Skeletal muscle tissue (tissue), 4 donors: Measurements from ENCODE around the gene JARID2. TPM values are rescaled to one million over a fixed set of nuclear protein-coding genes. Genes with fewer than 3 reads are reported as not detected.

Source experiments
- H3K27ac ChIP-seq: one replicate; pipeline ENCODE4 v1.7.0; 2013; ENCODE audit warnings: mild to moderate bottlenecking, low read depth, low read length, inconsistent platforms
- H3K27me3 ChIP-seq, 3 donors: one replicate each; pipeline ENCODE4 v1.7.0; 2013; ENCODE audit warnings: low read length in 3 of 3; ENCODE audit not compliant: control insufficient read depth in 3 of 3, insufficient read depth in 3 of 3
- H3K36me3 ChIP-seq, 3 donors: one replicate each; pipeline ENCODE4 v1.7.0; 2013; ENCODE audit warnings: low read length in 3 of 3; ENCODE audit not compliant: control insufficient read depth in 3 of 3, insufficient read depth in 3 of 3
- H3K4me1 ChIP-seq, 3 donors: one replicate each; pipeline ENCODE4 v1.7.0; 2013; ENCODE audit warnings: low read length in 3 of 3, mild to moderate bottlenecking in 3 of 3; ENCODE audit not compliant: control insufficient read depth in 3 of 3, insufficient read depth in 3 of 3
- H3K4me3 ChIP-seq, 3 donors: one replicate each; pipeline ENCODE4 v1.7.0; 2013; ENCODE audit warnings: low read length in 3 of 3
- H3K9ac ChIP-seq, 3 donors: one replicate each; pipeline ENCODE4 v1.7.0; 2013; ENCODE audit warnings: low read length in 3 of 3, mild to moderate bottlenecking in 3 of 3, moderate library complexity in 2 of 3, low read depth in 1 of 3
- H3K9me3 ChIP-seq, 3 donors: one replicate each; pipeline ENCODE4 v1.7.0; 2013; ENCODE audit warnings: low read length in 3 of 3; ENCODE audit not compliant: control insufficient read depth in 3 of 3
- total RNA-seq: library from RNA; depleted of rRNA; stranded (reverse); fragments of >200 nt; gene quantifications from one replicate; pipeline ENCODE4 v1.2.3, GENCODE V29; 2014
- donor health status: Osteomylitis.

JARID2 gene
- total RNA-seq, 1 donor from 2014 or later, result 12.0 TPM

DNA sequence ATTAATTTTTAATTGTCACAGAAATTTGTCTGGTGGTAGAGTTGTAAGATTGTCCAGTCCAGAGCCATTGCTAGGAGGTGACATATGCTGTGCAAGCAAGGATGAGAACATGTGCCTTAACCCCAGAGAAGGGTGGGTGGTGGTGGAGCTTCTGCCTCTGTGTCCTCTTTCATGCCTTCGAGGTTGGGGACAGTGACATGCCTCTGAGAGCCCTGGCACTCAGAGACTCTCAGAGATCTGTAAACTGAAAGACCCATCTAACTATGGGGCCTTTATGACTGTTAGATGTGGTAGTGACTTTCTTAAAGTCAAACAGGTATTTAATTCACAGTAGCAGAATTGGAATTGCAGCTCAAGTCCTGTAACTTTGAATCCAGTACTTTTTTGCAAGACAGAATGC lies 132.4 kb downstream of the JARID2 start:
- no peaks in the 10 kb centered on the region for H3K9me3 ChIP-seq
- no peaks in the 10 kb centered on the region for H3K36me3 ChIP-seq
- H3K4me3 ChIP-seq, result no peak overlapping the region
- H3K27ac ChIP-seq, result no peak overlapping the region
- H3K27me3 ChIP-seq, result no peaks in the 10 kb centered on the region
- H3K4me1 ChIP-seq, result peaks cover 23 to 54% (median 25%) of the 10 kb centered on the region in 3 donors
- H3K9ac ChIP-seq, result no peak overlapping the region

DNA sequence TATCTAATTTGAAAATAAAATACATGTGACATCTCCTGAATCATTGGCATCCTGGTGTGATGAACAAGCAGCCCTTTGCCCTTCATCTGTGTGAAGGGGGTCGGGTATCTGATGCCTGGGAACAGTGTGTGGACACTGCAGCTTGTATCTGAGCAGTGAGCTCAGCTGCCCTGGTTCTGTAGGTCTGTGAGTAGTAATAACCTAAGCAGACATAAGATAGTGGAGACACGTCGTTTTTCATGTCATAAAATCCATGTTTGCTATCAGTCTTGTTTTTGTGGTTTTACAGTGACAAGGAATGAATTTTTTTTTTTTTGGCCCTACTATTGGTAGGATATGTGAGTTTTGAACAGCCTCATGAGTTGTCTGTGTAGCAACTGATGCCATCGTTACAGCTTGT lies 133.0 kb downstream of the JARID2 start:
- no peaks in the 10 kb centered on the region for H3K27me3 ChIP-seq
- H3K4me1 ChIP-seq, result peaks cover 20 to 48% (median 25%) of the 10 kb centered on the region in 3 donors
- no peaks in the 10 kb centered on the region for H3K9me3 ChIP-seq

DNA sequence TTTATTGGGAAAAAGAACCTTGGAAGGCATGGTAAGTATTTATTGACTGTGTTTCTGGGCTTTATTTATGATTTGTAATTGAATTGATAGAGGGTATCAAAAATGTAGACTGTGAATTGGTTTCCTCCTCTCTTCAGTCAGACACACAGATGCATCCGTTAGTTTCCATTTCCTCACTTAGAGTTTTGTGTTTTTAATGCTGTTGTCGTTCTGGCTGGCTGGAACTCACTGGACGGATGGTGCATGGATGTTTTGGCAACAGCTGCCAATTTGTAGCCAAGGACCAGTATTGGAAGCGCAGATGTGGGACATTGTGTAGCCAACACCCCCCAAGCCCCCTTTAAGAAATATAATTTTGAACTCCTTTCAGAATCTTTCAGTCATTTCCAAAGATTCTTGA lies 134.5 kb downstream of the JARID2 start:
- H3K9me3 ChIP-seq, result no peaks in the 10 kb centered on the region
- peaks cover 19 to 40% (median 20%) of the 10 kb centered on the region in 3 donors for H3K4me1 ChIP-seq
- no peaks in the 10 kb centered on the region for H3K36me3 ChIP-seq
- no peak overlapping the region for H3K27ac ChIP-seq
- H3K9ac ChIP-seq, result no peak overlapping the region
- H3K4me3 ChIP-seq, result no peak overlapping the region
- H3K27me3 ChIP-seq, result no peaks in the 10 kb centered on the region

More for the DNA sequence above, 133.0 kb downstream of the JARID2 start:
- no peak overlapping the region for H3K27ac ChIP-seq
- H3K9ac ChIP-seq, result no peak overlapping the region
- H3K36me3 ChIP-seq, result no peaks in the 10 kb centered on the region
- H3K4me3 ChIP-seq, result no peak overlapping the region

DNA sequence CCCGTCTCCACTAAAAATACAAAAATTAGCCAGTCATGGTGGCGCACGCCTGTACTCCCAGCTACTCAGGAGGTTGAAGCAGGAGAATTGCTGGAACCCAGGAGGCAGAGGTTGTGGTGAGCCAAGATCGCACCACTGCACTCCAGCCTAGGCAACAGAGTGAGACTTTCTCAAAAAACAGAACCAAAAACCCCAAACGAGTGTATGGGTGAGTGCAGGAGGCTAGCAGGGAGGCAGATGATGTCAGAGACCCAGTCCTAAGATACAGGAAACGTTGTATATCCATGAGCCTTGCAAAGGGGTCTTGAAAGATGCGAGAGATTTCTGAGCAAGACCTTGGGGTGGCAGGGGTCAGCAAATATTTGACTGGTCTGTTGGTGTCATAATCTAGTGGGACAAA lies 136.2 kb downstream of the JARID2 start:
- no peaks in the 10 kb centered on the region for H3K27me3 ChIP-seq
- no peak overlapping the region for H3K9ac ChIP-seq
- H3K9me3 ChIP-seq, result no peaks in the 10 kb centered on the region
- no peak overlapping the region for H3K27ac ChIP-seq
- peaks cover 17 to 39% (median 27%) of the 10 kb centered on the region in 3 donors for H3K4me1 ChIP-seq
- no peaks in the 10 kb centered on the region for H3K36me3 ChIP-seq
- no peak overlapping the region for H3K4me3 ChIP-seq

DNA sequence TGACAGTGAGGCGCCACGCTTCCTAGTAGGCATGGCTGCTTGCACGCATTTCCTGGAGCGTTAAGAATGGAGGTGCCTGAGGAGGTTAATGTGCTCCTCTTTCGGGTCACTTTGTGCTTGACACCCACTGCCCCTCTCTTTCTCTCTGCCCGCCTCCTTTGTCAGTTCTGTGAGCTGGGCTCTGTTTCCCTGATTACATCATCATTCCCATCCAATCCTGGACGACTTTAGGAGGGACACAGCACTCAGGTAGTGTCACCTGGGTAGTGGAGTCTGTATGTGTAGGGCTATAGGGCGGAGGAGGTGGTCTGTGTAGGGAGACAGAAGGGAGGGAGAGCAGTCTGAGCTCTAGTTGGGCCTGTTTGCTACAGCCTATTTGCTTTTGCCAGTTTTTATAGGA lies 136.8 kb downstream of the JARID2 start:
- no peaks in the 10 kb centered on the region for H3K9me3 ChIP-seq
- H3K27ac ChIP-seq, result no peak overlapping the region
- no peak overlapping the region for H3K4me3 ChIP-seq
- peaks cover 22 to 42% (median 32%) of the 10 kb centered on the region in 3 donors for H3K4me1 ChIP-seq
- H3K9ac ChIP-seq, result no peak overlapping the region
- no peaks in the 10 kb centered on the region for H3K36me3 ChIP-seq
- no peaks in the 10 kb centered on the region for H3K27me3 ChIP-seq

DNA sequence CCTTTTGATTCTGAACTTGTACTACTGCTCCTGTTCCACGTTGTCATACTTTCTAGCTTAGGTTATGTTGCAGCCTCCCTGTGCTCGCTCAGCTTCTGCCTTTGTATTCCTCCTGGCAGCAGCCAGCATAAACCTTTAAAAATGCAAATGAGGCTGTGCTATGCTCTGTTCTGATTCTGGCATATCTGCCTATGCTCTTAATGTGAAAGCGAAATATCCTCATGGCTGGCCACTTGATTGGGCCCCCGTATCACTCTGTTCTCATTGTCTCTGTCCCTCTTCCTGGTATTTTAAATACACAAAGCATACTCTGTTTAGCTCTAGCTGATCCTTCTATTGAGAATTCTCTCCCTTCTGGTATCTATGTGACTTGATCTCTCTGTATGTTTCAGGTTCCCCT lies 139.0 kb downstream of the JARID2 start:
- Histone ChIP-seq H3K4me3 (no peak overlapping the region), H3K27ac (no peak overlapping the region), H3K9me3 (no peaks in the 10 kb centered on the region), H3K27me3 (no peaks in the 10 kb centered on the region), H3K4me1 (peaks cover 27 to 47% (median 37%) of the 10 kb centered on the region in 3 donors), H3K36me3 (no peaks in the 10 kb centered on the region), H3K9ac (no peak overlapping the region)

DNA sequence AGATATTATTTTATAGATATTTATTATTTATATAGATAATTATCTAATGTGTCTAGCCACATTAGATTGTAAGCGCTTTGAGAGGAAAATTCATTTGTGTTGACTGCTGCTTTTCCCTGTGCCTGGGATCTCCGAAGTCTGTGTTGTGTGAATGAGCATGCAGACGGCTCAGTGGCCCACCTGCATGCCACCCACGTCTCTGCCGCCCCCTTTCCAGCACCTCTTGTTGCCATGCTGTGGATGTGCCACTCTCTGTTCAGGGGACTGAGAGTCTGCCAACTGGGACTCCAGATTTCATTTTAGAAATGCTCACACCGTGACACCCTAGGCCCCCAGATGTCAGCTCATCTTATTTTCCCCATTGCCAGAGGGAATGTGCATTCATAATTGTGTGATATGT lies 139.7 kb downstream of the JARID2 start:
- Histone ChIP-seq H3K27ac (no peak overlapping the region), H3K36me3 (no peaks in the 10 kb centered on the region), H3K4me3 (no peak overlapping the region), H3K4me1 (peaks cover 34 to 53% (median 43%) of the 10 kb centered on the region in 3 donors), H3K9ac (no peak overlapping the region), H3K27me3 (no peaks in the 10 kb centered on the region), H3K9me3 (no peaks in the 10 kb centered on the region)

DNA sequence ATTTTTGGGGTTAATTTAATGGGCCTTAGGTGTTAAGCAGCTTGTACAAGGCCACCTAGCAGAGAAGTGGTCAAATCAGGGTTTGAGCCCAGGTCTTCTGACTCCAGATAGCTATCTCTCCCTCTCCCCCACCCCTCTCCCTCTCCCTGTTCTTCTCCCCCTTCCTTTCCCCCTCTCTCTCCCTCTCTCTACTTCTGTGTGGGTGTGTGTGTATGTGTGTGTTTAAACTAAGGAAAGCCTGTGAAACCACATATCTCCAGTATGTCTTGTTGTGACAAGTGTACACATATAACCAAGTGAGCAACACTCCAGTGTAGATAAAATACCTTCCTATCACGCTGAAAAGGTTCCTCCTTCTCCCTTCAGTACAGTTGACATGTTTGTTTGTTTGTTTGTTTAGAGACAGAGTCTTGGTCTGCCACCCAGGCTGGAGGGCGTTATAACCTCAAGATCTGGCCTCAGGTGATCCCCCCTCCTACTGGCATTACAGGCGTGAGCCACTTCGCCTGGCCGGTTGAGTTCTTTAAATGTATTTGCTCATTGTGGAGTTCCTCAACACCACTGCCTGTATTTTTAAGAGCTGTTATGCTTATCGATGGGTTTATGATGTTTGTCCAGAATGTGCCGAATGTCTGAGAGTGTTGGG lies 140.4 kb downstream of the JARID2 start:
- Histone ChIP-seq H3K4me1 (peaks cover 41 to 60% (median 50%) of the 10 kb centered on the region in 3 donors), H3K9me3 (no peaks in the 10 kb centered on the region), H3K4me3 (no peak overlapping the region), H3K27ac (no peak overlapping the region), H3K36me3 (no peaks in the 10 kb centered on the region), H3K9ac (no peak overlapping the region), H3K27me3 (no peaks in the 10 kb centered on the region)

DNA sequence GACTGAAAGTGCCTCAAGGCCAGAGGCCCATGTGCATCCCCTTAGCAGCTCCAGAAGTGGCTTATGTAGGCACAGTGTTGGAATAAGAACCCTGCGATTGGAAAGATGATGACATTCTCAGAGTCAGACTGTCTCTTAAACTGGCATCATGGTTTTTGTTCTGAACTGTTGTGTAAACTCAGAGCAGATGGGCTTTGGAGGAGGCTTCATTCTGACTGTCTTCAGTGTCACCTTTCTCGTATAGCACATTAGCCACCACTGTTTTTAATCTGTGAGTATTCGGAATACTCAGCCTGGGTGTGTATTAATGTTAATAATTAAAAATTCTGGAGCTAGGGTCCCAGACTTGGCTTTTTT lies 140.9 kb downstream of the JARID2 start:
- Histone ChIP-seq H3K9me3 (no peaks in the 10 kb centered on the region), H3K4me3 (no peak overlapping the region), H3K36me3 (no peaks in the 10 kb centered on the region), H3K27ac (no peak overlapping the region), H3K9ac (no peak overlapping the region), H3K27me3 (no peaks in the 10 kb centered on the region), H3K4me1 (peaks cover 44 to 65% (median 55%) of the 10 kb centered on the region in 3 donors)

DNA sequence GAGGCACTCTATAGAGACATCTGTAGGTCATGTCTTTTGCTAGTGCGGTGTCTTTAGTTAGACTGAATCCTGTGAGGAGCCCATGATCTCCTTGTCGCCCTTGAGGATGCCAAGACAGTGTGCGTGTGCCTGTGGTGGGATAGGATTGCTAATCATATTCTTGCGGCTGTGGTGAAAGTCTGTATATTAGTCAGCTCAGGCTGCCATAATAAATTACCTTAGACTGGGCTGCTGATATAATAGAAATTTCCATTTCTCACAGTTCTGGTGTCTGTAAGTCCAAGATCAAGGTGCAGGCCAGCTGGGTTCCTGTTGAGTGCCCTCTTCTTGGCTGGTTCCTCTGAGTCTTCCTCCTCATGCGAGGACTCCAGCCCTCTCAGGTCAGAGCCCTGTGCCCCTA lies 141.2 kb downstream of the JARID2 start:
- Histone ChIP-seq H3K4me3 (no peak overlapping the region), H3K4me1 (peaks cover 46 to 66% (median 56%) of the 10 kb centered on the region in 3 donors), H3K27ac (no peak overlapping the region), H3K9ac (no peak overlapping the region), H3K36me3 (no peaks in the 10 kb centered on the region), H3K9me3 (no peaks in the 10 kb centered on the region), H3K27me3 (no peaks in the 10 kb centered on the region)
